HEK293 (cell line): ENCODE measurements around the gene ASF1A.

ENCODE experiments used
- CTCF ChIA-PET: fragments of 350-600 bp; formaldehyde crosslinking; extraction: SDS; loops from one replicate; lab custom pipeline; 2021; ENCODE audit warnings: antibody characterized with exemption; lab: Yijun Ruan, JAX
- POLR2A ChIA-PET: fragments of 300-600 bp; formaldehyde crosslinking; extraction: SDS; loops from one replicate; lab custom pipeline; 2020; ENCODE audit warnings: antibody characterized with exemption, inconsistent platforms; lab: Yijun Ruan, JAX
- H3K27ac ChIP-seq: fragments of 200-500 bp; sonication (Bioruptor generic); 2 replicates; pipeline ENCODE4 v1.5.1; 2014; ENCODE audit warnings: low read depth, low read length, control low read depth, inconsistent platforms; ENCODE audit errors: extremely low read depth
- H3K36me3 ChIP-seq, 2 experiments: fragments of 200-500 bp in 1 of 2; sonication (Bioruptor generic) in 1 of 2; 1 replicate in 1 of 2; 2 replicates in 1 of 2; pipeline ENCODE4 v1.5.1; 2014 to 2017; ENCODE audit warnings: inconsistent platforms in 2 of 2, low read length in 2 of 2; ENCODE audit not compliant: control insufficient read depth in 2 of 2, insufficient read depth in 1 of 2
- H3K4me1 ChIP-seq: fragments of 200-500 bp; sonication (Bioruptor generic); 2 replicates; pipeline ENCODE4 v1.5.1; 2014; ENCODE audit warnings: mild to moderate bottlenecking, low read length, inconsistent platforms; ENCODE audit not compliant: control insufficient read depth, insufficient read depth
- H3K4me3 ChIP-seq: 2 replicates; pipeline ENCODE4 v1.5.1; 2011; ENCODE audit warnings: low read depth, mild to moderate bottlenecking, control low read depth, low read length, moderate library complexity
- H3K9me3 ChIP-seq: fragments of 200-500 bp; sonication (Bioruptor generic); 2 replicates; pipeline ENCODE4 v1.5.1; 2014; ENCODE audit warnings: low read depth, low read length, inconsistent platforms; ENCODE audit not compliant: control insufficient read depth, insufficient read depth
- GLI4 ChIP-seq: fragments of 450-650 bp; formaldehyde crosslinking; IDR thresholded peaks from 2 replicates; pipeline ENCODE4 v1.5.1; 2016; ENCODE audit warnings: missing biosample characterization, missing genetic modification characterization
- HOXC10 ChIP-seq: sonication (generic); formaldehyde crosslinking; IDR thresholded peaks from 2 replicates; pipeline ENCODE4 v1.8.1; 2023; ENCODE audit warnings: mild to moderate bottlenecking, missing genetic modification reagents
- IKZF3 ChIP-seq: fragments of 450-650 bp; IDR thresholded peaks from 2 replicates; pipeline ENCODE4 v1.5.0; 2018; ENCODE audit warnings: missing biosample characterization, mild to moderate bottlenecking, missing genetic modification characterization, moderate library complexity
- MYNN ChIP-seq: fragments of 450-650 bp; formaldehyde crosslinking; IDR thresholded peaks from 2 replicates; pipeline ENCODE4 v1.5.1; 2016; ENCODE audit warnings: missing biosample characterization, missing genetic modification characterization, borderline replicate concordance
- MZF1 ChIP-seq: fragments of 450-650 bp; formaldehyde crosslinking; IDR thresholded peaks from 2 replicates; pipeline ENCODE4 v1.5.1; 2017; ENCODE audit warnings: missing biosample characterization, missing genetic modification characterization, borderline replicate concordance
- OVOL3 ChIP-seq: fragments of 450-650 bp; formaldehyde crosslinking; IDR thresholded peaks from 2 replicates; pipeline ENCODE4 v1.5.1; 2016; ENCODE audit warnings: missing biosample characterization, missing genetic modification characterization
- PRDM1 ChIP-seq: fragments of 450-650 bp; formaldehyde crosslinking; IDR thresholded peaks from 2 replicates; pipeline ENCODE4; 2016; ENCODE audit warnings: missing biosample characterization, missing genetic modification characterization
- REPIN1 ChIP-seq: fragments of 450-650 bp; formaldehyde crosslinking; IDR thresholded peaks from 2 replicates; pipeline ENCODE4 v1.5.1; 2017; ENCODE audit warnings: missing biosample characterization, missing genetic modification characterization, low read depth
- SCRT2 ChIP-seq: fragments of 450-650 bp; formaldehyde crosslinking; IDR thresholded peaks from 2 replicates; pipeline ENCODE4 v1.5.1; 2016; ENCODE audit warnings: missing biosample characterization, missing genetic modification characterization
- TCF7L2 ChIP-seq: IDR thresholded peaks from 2 replicates; pipeline ENCODE4 v1.6.1; 2011; ENCODE audit warnings: low read depth, mild to moderate bottlenecking, inconsistent platforms, low read length, moderate library complexity, borderline replicate concordance
- TRIM28 ChIP-seq: IDR thresholded peaks from 2 replicates; pipeline ENCODE4 v1.6.1; 2011; ENCODE audit warnings: low read length, control low read depth, borderline replicate concordance
- ZBTB17 ChIP-seq: fragments of 450-650 bp; formaldehyde crosslinking; IDR thresholded peaks from 2 replicates; pipeline ENCODE4 v1.5.1; 2016; ENCODE audit warnings: missing biosample characterization, missing genetic modification characterization
- ZBTB6 ChIP-seq: fragments of 450-650 bp; formaldehyde crosslinking; IDR thresholded peaks from 2 replicates; pipeline ENCODE4 v1.5.1; 2017; ENCODE audit warnings: missing biosample characterization, missing genetic modification characterization
- ZFP37 ChIP-seq: fragments of 450-650 bp; formaldehyde crosslinking; IDR thresholded peaks from 2 replicates; pipeline ENCODE4 v1.5.1; 2016; ENCODE audit warnings: missing biosample characterization, missing genetic modification characterization
- ZNF112 ChIP-seq: fragments of 450-650 bp; formaldehyde crosslinking; IDR thresholded peaks from 2 replicates; pipeline ENCODE4 v1.5.0; 2017; ENCODE audit warnings: missing biosample characterization, missing genetic modification characterization
- ZNF121 ChIP-seq: fragments of 450-650 bp; formaldehyde crosslinking; IDR thresholded peaks from 2 replicates; pipeline ENCODE4 v1.5.1; 2016; ENCODE audit warnings: missing biosample characterization, missing genetic modification characterization
- ZNF146 ChIP-seq: fragments of 450-650 bp; formaldehyde crosslinking; IDR thresholded peaks from 2 replicates; pipeline ENCODE4 v1.5.1; 2016; ENCODE audit warnings: missing biosample characterization, missing genetic modification characterization
- ZNF23 ChIP-seq: fragments of 450-650 bp; formaldehyde crosslinking; IDR thresholded peaks from 2 replicates; pipeline ENCODE4 v1.5.1; 2016; ENCODE audit warnings: missing biosample characterization, missing genetic modification characterization, borderline replicate concordance
- ZNF274 ChIP-seq, 2 experiments: fragments of 200-500 bp in 1 of 2; fragments of 450-650 bp in 1 of 2; sonication (Bioruptor generic) in 1 of 2; formaldehyde crosslinking in 1 of 2; IDR thresholded peaks; 2 replicates each; pipeline versions ENCODE4 v1.5.1 to v1.6.1; 2014 to 2016; ENCODE audit warnings: borderline replicate concordance in 1 of 2, inconsistent platforms in 1 of 2, low read length in 1 of 2, missing biosample characterization in 1 of 2, missing genetic modification characterization in 1 of 2
- ZNF362 ChIP-seq: fragments of 450-650 bp; formaldehyde crosslinking; IDR thresholded peaks from 2 replicates; pipeline ENCODE4 v1.5.1; 2016; ENCODE audit warnings: missing biosample characterization, missing genetic modification characterization
- ZNF404 ChIP-seq: fragments of 450-650 bp; formaldehyde crosslinking; IDR thresholded peaks from 2 replicates; pipeline ENCODE4 v1.5.1; 2017; ENCODE audit warnings: missing biosample characterization, missing genetic modification characterization
- ZNF416 ChIP-seq: fragments of 450-650 bp; formaldehyde crosslinking; IDR thresholded peaks from 2 replicates; pipeline ENCODE4 v1.5.1; 2016; ENCODE audit warnings: missing biosample characterization, missing genetic modification characterization
- ZNF473 ChIP-seq: fragments of 450-650 bp; formaldehyde crosslinking; IDR thresholded peaks from 2 replicates; pipeline ENCODE4 v1.5.1; 2017; ENCODE audit warnings: missing biosample characterization, missing genetic modification characterization
- ZNF513 ChIP-seq: fragments of 450-650 bp; IDR thresholded peaks from 2 replicates; pipeline ENCODE4 v1.5.1; 2018; ENCODE audit warnings: missing biosample characterization, missing genetic modification characterization
- ZNF645 ChIP-seq: fragments of 450-650 bp; formaldehyde crosslinking; IDR thresholded peaks from 2 replicates; pipeline ENCODE4; 2016; ENCODE audit warnings: missing biosample characterization, missing genetic modification characterization
- ZNF660 ChIP-seq: fragments of 450-650 bp; IDR thresholded peaks from 2 replicates; pipeline ENCODE4 v1.5.1; 2018; ENCODE audit warnings: missing biosample characterization, mild to moderate bottlenecking, missing genetic modification characterization
- ZNF830 ChIP-seq: fragments of 450-650 bp; IDR thresholded peaks from 2 replicates; pipeline ENCODE4 v1.5.0; 2018; ENCODE audit warnings: missing biosample characterization, missing genetic modification characterization, low read depth, mild to moderate bottlenecking, moderate library complexity
- ZNF837 ChIP-seq: fragments of 450-650 bp; formaldehyde crosslinking; IDR thresholded peaks from 2 replicates; pipeline ENCODE4 v1.5.1; 2016; ENCODE audit warnings: missing biosample characterization, missing genetic modification characterization

The ASF1A gene

GRCh38 chr6:118908441-118908840 lies 14.5 kb downstream of the ASF1A start (continued):
- no peak for TF ChIP-seq ZNF274 (IDR thresholded peaks at IDR 0.05; ENCODE audit: low read length)
- no peak for TF ChIP-seq ZNF274 (tag by site-specific recombination; IDR thresholded peaks at IDR 0.05; ENCODE audit: borderline replicate concordance)
- TF ChIP-seq PRDM1 (tag by site-specific recombination), result no peak
- TF ChIP-seq ZNF830 (tag by site-specific recombination), result no peak
- TF ChIP-seq ZNF121 (tag by site-specific recombination), result no peak
- no peak for TF ChIP-seq ZNF404 (tag by site-specific recombination)
- no peak for TF ChIP-seq GLI4 (tag by site-specific recombination)
- TF ChIP-seq ZNF513 (tag by site-specific recombination), result no peak
- no peak for TF ChIP-seq ZNF473
- no peak for TF ChIP-seq ZNF645 (tag by site-specific recombination)

- Histone ChIP-seq H3K27ac (no peak overlapping the region), H3K4me3 (no peak overlapping the region), H3K36me3 (peaks cover 66 to 91% of the 10 kb centered on the region in 2 experiments), H3K9me3 (no peaks in the 10 kb centered on the region), H3K4me1 (no peaks in the 10 kb centered on the region)
- TF ChIP-seq ZBTB17 (tag by site-specific recombination), result no peak
- TF ChIP-seq IKZF3 (tag by site-specific recombination), result no peak
- POLR2A ChIA-PET, result no interaction called here
- CTCF ChIA-PET, result interaction anchor here (1.2 kb wide), 1 partner anchor 17 kb away, joined by 7 read pairs; no protein-coding TSS in a partner anchor
Measured at GRCh38 chr6:118912646-118913045, 18.7 kb downstream of the ASF1A start.

- Histone ChIP-seq H3K36me3 (peaks cover 61 to 91% of the 10 kb centered on the region in 2 experiments), H3K27ac (no peak overlapping the region), H3K4me3 (no peak overlapping the region), H3K4me1 (no peaks in the 10 kb centered on the region), H3K9me3 (no peaks in the 10 kb centered on the region)
- ChIA-PET CTCF (interaction anchor here (1.2 kb wide), 1 partner anchor 17 kb away, joined by 7 read pairs; no protein-coding TSS in a partner anchor), POLR2A (no interaction called here)
- TF ChIP-seq TCF7L2 (no peak), ZFP37 (tag by site-specific recombination) (no peak)
Measured at GRCh38 chr6:118913161-118913560, 19.2 kb downstream of the ASF1A start.

GRCh38 chr6:118914598-118914997 lies 20.6 kb downstream of the ASF1A start:
- no peak overlapping the region for H3K4me3 ChIP-seq
- CTCF ChIA-PET, result no interaction called here
- no peaks in the 10 kb centered on the region for H3K4me1 ChIP-seq
- H3K27ac ChIP-seq, result no peak overlapping the region
- H3K9me3 ChIP-seq, result no peaks in the 10 kb centered on the region
- POLR2A ChIA-PET, result no interaction called here
- TF ChIP-seq ZNF416, result no peak
- no peak for TF ChIP-seq REPIN1 (tag by site-specific recombination)
- TF ChIP-seq ZNF362, result no peak
- TF ChIP-seq ZNF23 (tag by site-specific recombination), result no peak
- TF ChIP-seq ZBTB6 (tag by site-specific recombination), result no peak
- no peak for TF ChIP-seq MYNN
- TF ChIP-seq OVOL3 (tag by site-specific recombination), result no peak
- no peak for TF ChIP-seq IKZF3 (tag by site-specific recombination)
- TF ChIP-seq HOXC10 (CRISPR knock-in tag), result no peak
- no peak for TF ChIP-seq ZNF112 (tag by site-specific recombination)
- TF ChIP-seq MZF1 (tag by site-specific recombination), result no peak
- TF ChIP-seq ZNF146 (tag by site-specific recombination), result no peak
- no peak for TF ChIP-seq SCRT2 (tag by site-specific recombination)
- TF ChIP-seq TRIM28, result no peak
- TF ChIP-seq ZNF837 (tag by site-specific recombination), result no peak
- TF ChIP-seq ZNF660 (tag by site-specific recombination), result no peak
- H3K36me3 ChIP-seq, result peaks cover 49 to 93% of the 10 kb centered on the region in 2 experiments
